Testis (tissue), 3 donors: ENCODE measurements around the gene GATAD1. TPM values are rescaled to one million over a fixed set of nuclear protein-coding genes. Genes with fewer than 3 reads are reported as not detected.

ENCODE experiments used
- DNase-seq: peaks from one replicate; pipeline ENCODE4 v3.0.0-alpha.2; 2019
- H3K27ac ChIP-seq, 2 donors: fragments of 200-600 bp; sonication (generic); one replicate each; pipeline ENCODE4 v1.5.1; 2019
- H3K27me3 ChIP-seq: fragments of 200-600 bp; sonication (generic); one replicate; pipeline ENCODE4 v1.5.1; 2019
- H3K36me3 ChIP-seq: fragments of 200-600 bp; sonication (generic); one replicate; pipeline ENCODE4 v1.5.1; 2017; ENCODE audit warnings: low read depth; ENCODE audit errors: missing control alignments
- H3K4me1 ChIP-seq: fragments of 200-600 bp; sonication (generic); one replicate; pipeline ENCODE4 v1.5.1; 2019
- H3K4me3 ChIP-seq, 2 donors: fragments of 200-600 bp; sonication (generic); one replicate each; pipeline ENCODE4 v1.5.1; 2017 to 2019
- H3K9me3 ChIP-seq: fragments of 200-600 bp; sonication (generic); one replicate; pipeline ENCODE4 v1.5.1; 2017
- POLR2A ChIP-seq: fragments of 450-650 bp; IDR thresholded peaks from one replicate; pipeline ENCODE4 v1.6.1; 2017; ENCODE audit warnings: antibody characterized with exemption, mild to moderate bottlenecking, moderate library complexity
- WGBS, 2 donors: methylation state at CpG; one replicate each; pipeline ENCODE4 v1.1.5; 2018; 5-methylcytosine and 5-hydroxymethylcytosine counted together
- intact Hi-C: fragments of 100-400 bp; cut with DNase I; formaldehyde crosslinking; loops from one replicate; pipeline ENCODE4 v1.15.1; 2023; ENCODE audit warnings: low total_unique reads
- polyA plus RNA-seq: library from polyadenylated mRNA; stranded (reverse); fragments of 350-450 nt; fragmentation: Illumina TruSeq; extraction: RNeasy Lipid Tissue Mini Kit (QIAGEN cat#74804); gene quantifications from one replicate; pipeline ENCODE4 v1.2.3, GENCODE V29; 2014; ENCODE audit warnings: low read depth, low replicate concordance; ENCODE audit not compliant: insufficient read depth
- total RNA-seq, 2 donors: library from RNA; depleted of rRNA; stranded (reverse); fragments of >200 nt; gene quantifications; one replicate each; pipeline ENCODE4 v1.2.3, GENCODE V29; 2016
- TF ChIP-seq, protein P1 (sequence below), 3 experiments: fragments of 450-650 bp in 2 of 3; fragments of 200-600 bp in 1 of 3; sonication (generic) in 1 of 3; IDR thresholded peaks; one replicate each; pipeline ENCODE4 v1.5.1; 2016 to 2019; ENCODE audit warnings: antibody characterized with exemption in 3 of 3, mild to moderate bottlenecking in 2 of 3, moderate library complexity in 1 of 3

Gene GATAD1
- total and polyA plus RNA-seq, 3 donors from 2014 or later: 22.7 to 71.7 (median 65.5) TPM

DNA sequence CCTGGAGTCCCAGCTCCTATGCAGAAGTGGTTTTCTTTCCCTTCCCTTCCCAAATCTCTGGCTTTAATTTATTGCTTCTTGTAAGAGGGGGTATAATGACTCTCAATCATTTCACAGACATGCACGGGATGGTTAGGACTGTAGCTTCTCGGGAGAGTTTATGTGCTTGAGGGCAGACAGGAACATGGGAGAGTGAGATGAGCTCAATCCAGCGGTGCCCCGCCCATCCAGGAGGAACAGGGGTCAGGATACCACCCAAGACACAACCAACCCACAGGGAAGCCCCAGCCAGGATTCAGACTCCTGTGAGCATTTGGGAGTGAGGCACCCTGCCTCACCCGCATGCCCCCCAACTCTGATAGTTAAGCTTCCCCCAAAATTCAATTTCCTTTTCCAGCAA lies 33.7 kb upstream of the GATAD1 start:
- TF ChIP-seq, protein P1, sequence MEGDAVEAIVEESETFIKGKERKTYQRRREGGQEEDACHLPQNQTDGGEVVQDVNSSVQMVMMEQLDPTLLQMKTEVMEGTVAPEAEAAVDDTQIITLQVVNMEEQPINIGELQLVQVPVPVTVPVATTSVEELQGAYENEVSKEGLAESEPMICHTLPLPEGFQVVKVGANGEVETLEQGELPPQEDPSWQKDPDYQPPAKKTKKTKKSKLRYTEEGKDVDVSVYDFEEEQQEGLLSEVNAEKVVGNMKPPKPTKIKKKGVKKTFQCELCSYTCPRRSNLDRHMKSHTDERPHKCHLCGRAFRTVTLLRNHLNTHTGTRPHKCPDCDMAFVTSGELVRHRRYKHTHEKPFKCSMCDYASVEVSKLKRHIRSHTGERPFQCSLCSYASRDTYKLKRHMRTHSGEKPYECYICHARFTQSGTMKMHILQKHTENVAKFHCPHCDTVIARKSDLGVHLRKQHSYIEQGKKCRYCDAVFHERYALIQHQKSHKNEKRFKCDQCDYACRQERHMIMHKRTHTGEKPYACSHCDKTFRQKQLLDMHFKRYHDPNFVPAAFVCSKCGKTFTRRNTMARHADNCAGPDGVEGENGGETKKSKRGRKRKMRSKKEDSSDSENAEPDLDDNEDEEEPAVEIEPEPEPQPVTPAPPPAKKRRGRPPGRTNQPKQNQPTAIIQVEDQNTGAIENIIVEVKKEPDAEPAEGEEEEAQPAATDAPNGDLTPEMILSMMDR (IDR thresholded peaks at IDR 0.05): no peak
- TF ChIP-seq POLR2A: no peak
- H3K27ac ChIP-seq: no peak overlapping the region
- H3K9me3 ChIP-seq: no peaks in the 10 kb centered on the region
- H3K4me3 ChIP-seq: no peak overlapping the region
- WGBS, 2 donors: 55 to 69% methylated on average over 5 of the region's 5 CpGs
- no peaks in the 10 kb centered on the region for H3K4me1 ChIP-seq
- H3K36me3 ChIP-seq: no peaks in the 10 kb centered on the region
- intact Hi-C loops: no loop called here
- no peak for DNase-seq
- no peaks in the 10 kb centered on the region for H3K27me3 ChIP-seq

DNA sequence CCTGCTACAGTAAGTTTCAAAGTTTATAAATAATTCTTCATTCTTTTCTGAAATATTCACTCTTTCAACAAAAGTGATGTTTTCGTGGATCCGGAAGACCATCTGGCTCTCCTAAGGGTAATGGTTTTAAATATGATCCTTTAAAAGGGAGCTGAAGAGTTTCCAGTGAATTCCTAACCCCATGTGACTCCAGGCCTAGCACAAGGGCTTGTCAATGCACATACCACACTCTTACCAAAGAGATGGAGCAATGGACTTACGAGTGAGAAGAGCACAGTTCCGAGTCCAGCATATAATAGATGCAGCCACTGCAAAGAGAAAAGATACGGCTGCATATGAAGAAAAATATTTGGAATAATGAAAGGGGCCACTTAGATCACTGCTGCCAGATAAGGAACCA lies 32.1 kb upstream of the GATAD1 start:
- 94 to 95% methylated on average over 5 of the region's 5 CpGs for WGBS, 2 donors
- intact Hi-C loops: no loop called here

DNA sequence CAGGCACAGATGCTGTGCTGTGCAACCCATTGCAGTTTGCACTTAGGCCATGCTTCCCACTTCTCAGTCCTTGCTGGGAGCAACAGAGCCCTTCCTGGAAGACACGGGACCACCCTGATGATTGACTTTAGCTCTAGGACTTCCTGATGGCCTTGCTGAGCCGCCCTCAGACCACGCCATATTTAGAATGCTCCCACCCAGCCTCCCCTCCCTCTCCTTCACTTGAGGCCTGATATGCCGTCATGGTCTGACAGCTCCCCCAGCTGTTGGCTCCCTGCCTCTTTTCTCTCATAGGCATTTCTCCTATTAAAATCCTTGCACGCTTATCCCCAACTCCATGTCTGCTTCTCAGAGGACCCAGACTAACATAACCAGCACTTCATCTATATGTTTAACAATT lies 29.4 kb upstream of the GATAD1 start:
- no peaks in the 10 kb centered on the region for H3K9me3 ChIP-seq
- no peak overlapping the region for H3K27ac ChIP-seq
- H3K36me3 ChIP-seq: no peaks in the 10 kb centered on the region
- intact Hi-C loops: no loop called here
- DNase-seq: peak; percentile 53
- no peaks in the 10 kb centered on the region for H3K4me1 ChIP-seq
- WGBS, 2 donors: 60 to 73% methylated on average over 5 of the region's 5 CpGs
- no peak overlapping the region for H3K4me3 ChIP-seq
- TF ChIP-seq POLR2A: no peak
- TF ChIP-seq, protein P1 (IDR thresholded peaks at IDR 0.05): no peak
- no peaks in the 10 kb centered on the region for H3K27me3 ChIP-seq

More for the DNA sequence above, 32.1 kb upstream of the GATAD1 start:
- H3K9me3 ChIP-seq: no peaks in the 10 kb centered on the region
- no peak overlapping the region for H3K27ac ChIP-seq
- H3K4me3 ChIP-seq: no peak overlapping the region
- H3K27me3 ChIP-seq: no peaks in the 10 kb centered on the region
- no peak for DNase-seq
- H3K4me1 ChIP-seq: no peaks in the 10 kb centered on the region
- TF ChIP-seq, protein P1 (IDR thresholded peaks at IDR 0.05): no peak
- no peak for TF ChIP-seq POLR2A
- H3K36me3 ChIP-seq: no peaks in the 10 kb centered on the region

DNA sequence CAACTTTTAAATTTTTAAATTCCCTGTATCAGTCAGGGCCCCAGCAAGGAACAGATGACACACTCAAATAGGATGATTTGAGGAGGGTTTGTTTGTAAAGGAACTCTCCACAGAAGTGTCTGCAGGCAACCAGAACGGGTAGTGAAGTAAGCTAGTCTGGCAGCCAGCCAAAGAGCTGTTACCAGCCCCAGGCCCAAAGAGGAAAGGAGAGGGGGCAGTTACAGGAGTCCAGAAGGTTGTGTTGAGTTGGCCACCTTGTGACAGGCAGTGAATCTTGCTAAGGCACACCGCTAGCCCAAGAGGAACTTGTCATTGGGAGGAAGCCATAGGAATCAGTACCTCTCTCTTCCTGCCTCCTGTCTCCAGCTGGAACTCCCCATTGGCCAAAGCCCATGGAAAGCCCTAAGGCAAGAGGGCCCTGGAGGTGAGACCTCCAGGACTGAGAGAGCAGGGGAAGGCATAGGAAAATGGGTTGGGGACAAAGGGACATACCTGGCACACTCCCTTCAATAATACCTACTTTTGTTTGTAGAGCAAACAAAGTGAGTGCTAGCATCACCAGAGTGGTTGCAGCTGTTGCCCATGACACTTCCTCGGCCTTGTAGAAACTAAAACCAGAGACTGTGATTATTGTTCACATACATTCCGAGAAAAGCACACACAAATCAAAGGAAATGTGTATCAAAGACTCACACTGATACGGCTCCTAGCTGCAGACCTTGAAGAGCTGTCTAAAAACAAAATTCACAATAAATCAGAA lies 25.4 kb upstream of the GATAD1 start:
- no peaks in the 10 kb centered on the region for H3K4me1 ChIP-seq
- no peaks in the 10 kb centered on the region for H3K36me3 ChIP-seq
- DNase-seq: no peak
- intact Hi-C loops: no loop called here
- H3K27me3 ChIP-seq: no peaks in the 10 kb centered on the region
- WGBS, 2 donors: 62 to 63% methylated on average over 5 of the region's 5 CpGs
- H3K27ac ChIP-seq: no peak overlapping the region
- H3K4me3 ChIP-seq: no peak overlapping the region
- no peaks in the 10 kb centered on the region for H3K9me3 ChIP-seq
- TF ChIP-seq POLR2A: no peak
- TF ChIP-seq, protein P1 (IDR thresholded peaks at IDR 0.05): no peak

DNA sequence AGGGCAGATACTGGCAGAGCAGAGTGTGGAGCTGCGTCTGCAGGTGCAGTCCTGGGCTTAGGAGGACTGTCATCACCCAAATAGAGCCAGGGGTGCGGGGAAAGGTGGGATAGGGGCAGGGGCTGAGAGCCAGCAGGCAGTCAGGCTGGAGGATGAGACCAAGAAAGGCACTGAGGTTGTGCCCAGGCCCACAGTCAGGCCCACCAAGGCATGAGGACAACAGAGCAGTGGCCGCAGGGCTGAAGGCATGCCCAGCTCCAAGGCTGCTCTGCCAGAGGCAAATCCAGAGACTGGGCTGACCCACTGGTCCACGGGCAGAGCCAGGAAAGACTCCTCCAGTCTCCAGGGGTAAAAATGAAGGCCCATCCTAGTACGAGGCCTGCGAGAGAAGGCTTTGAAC lies 24.4 kb upstream of the GATAD1 start:
- DNase-seq: no peak
- no peak for TF ChIP-seq POLR2A
- TF ChIP-seq, protein P1 (IDR thresholded peaks at IDR 0.05): no peak
- intact Hi-C loops: no loop called here
- Histone ChIP-seq H3K9me3 (no peaks in the 10 kb centered on the region), H3K36me3 (no peaks in the 10 kb centered on the region), H3K4me1 (no peaks in the 10 kb centered on the region), H3K27ac (no peak overlapping the region), H3K4me3 (no peak overlapping the region), H3K27me3 (no peaks in the 10 kb centered on the region)
- 91 to 96% methylated on average over 6 of the region's 6 CpGs for WGBS, 2 donors
